Esophagus muscularis mucosa (tissue), 4 donors: ENCODE measurements around the gene SLC9B1. TPM values are rescaled to one million over a fixed set of nuclear protein-coding genes. Genes with fewer than 3 reads are reported as not detected.
"Not testable (repeated sequence)": the region's sequence is repeated elsewhere in the genome, so short reads cannot be mapped to it uniquely, and the experiment has no call there.

ENCODE experiments used
- DNase-seq: peaks from one replicate; pipeline ENCODE4 v3.0.0-alpha.2; 2017; ENCODE audit errors: extremely low spot score
- H3K27ac ChIP-seq, 4 donors: fragments of 200-600 bp; sonication (generic); replicated peaks in 1 of 4; 1 replicate in 3 of 4; 2 replicates in 1 of 4; pipeline ENCODE4 v1.5.1; 2016 to 2019; ENCODE audit warnings: mild to moderate bottlenecking in 1 of 4
- H3K27me3 ChIP-seq, 4 donors: fragments of 200-600 bp; sonication (generic); one replicate each; pipeline versions ENCODE4 v1.5.1 to v1.6.0; 2016 to 2019
- H3K36me3 ChIP-seq, 4 donors: fragments of 200-600 bp; sonication (generic); one replicate each; pipeline ENCODE4 v1.5.1; 2016 to 2019
- H3K4me1 ChIP-seq, 4 donors: fragments of 200-600 bp; sonication (generic); one replicate each; pipeline ENCODE4 v1.5.1; 2016 to 2019
- H3K4me3 ChIP-seq, 4 donors: fragments of 200-600 bp; sonication (generic); 1 replicate in 2 of 4; 2 replicates in 2 of 4; pipeline ENCODE4 v1.5.1; 2016 to 2019; ENCODE audit warnings: mild to moderate bottlenecking in 4 of 4, moderate library complexity in 1 of 4
- H3K9me3 ChIP-seq, 4 donors: fragments of 200-600 bp; sonication (generic); 1 replicate in 3 of 4; 2 replicates in 1 of 4; pipeline ENCODE4 v1.5.1; 2016 to 2019
- EP300 ChIP-seq: sonication (generic); formaldehyde crosslinking; IDR thresholded peaks from one replicate; pipeline ENCODE4 v1.6.1; 2017; ENCODE audit warnings: antibody characterized with exemption
- POLR2A ChIP-seq: fragments of 450-650 bp; IDR thresholded peaks from one replicate; pipeline ENCODE4 v1.6.1; 2017; ENCODE audit warnings: antibody characterized with exemption, moderate library complexity, mild to moderate bottlenecking, low read depth
- POLR2AphosphoS5 ChIP-seq, 2 donors: sonication (generic); formaldehyde crosslinking; IDR thresholded peaks; one replicate each; pipeline ENCODE4 v1.6.1; 2017; ENCODE audit warnings: antibody characterized with exemption in 2 of 2
- WGBS: methylation state at CpG from one replicate; pipeline ENCODE4 v1.1.5; 2018; 5-methylcytosine and 5-hydroxymethylcytosine counted together
- intact Hi-C: fragments of 100-400 bp; cut with DNase I; formaldehyde crosslinking; loops from one replicate; pipeline ENCODE4 v1.15.1; 2023
- total RNA-seq, 4 donors: library from RNA; depleted of rRNA; stranded (reverse); fragments of >200 nt; gene quantifications; one replicate each; pipeline versions ENCODE4 v1.1.0 to v1.2.1, GENCODE V29; 2016
- TF ChIP-seq, protein P1 (sequence below), 3 experiments: fragments of 200-600 bp in 2 of 3; fragments of 450-650 bp in 1 of 3; sonication (generic) in 2 of 3; IDR thresholded peaks; one replicate each; pipeline ENCODE4 v1.5.1; 2017 to 2019; ENCODE audit warnings: antibody characterized with exemption in 3 of 3, mild to moderate bottlenecking in 2 of 3, moderate library complexity in 1 of 3

The SLC9B1 gene
- total RNA-seq, 4 donors from 2014 or later, result 0.29 to 1.3 (median 0.99) TPM; not detected in 1

DNA sequence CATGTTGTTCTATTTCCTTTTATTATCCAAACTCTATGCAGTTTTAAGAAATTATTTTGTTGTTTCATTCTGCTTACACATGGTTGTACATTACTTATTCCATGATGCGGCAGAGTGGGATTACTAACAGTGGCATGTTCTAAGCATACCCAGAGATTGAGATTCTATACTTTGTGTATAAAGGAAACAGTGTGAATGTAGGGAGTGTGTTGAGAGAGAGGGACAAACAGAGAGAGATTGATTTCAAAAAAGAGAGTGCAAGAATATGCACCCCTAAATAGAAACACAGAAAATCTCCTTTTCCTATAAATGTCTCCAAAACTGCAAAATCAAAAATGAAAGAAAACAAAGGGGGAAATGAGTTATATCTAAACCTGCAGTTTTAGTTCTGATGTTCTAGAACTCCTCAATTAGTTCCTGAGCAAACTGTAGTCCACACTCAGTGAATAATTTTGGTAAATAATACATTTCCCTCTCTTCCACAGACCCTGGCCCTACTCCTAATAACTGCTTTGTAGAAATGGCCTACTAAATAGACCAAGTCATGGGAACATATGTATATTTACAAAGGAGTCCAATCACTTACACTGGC, 31.0 kb downstream of the SLC9B1 start:
- no peaks in the 10 kb centered on the region for H3K4me1 ChIP-seq
- WGBS, result 96% methylated on average over 1 of the region's 1 CpG
- H3K27me3 ChIP-seq, result no peaks in the 10 kb centered on the region
- no peak overlapping the region for H3K4me3 ChIP-seq
- intact Hi-C loops, result no loop called here
- DNase-seq, result no peak
- TF ChIP-seq, protein P1, sequence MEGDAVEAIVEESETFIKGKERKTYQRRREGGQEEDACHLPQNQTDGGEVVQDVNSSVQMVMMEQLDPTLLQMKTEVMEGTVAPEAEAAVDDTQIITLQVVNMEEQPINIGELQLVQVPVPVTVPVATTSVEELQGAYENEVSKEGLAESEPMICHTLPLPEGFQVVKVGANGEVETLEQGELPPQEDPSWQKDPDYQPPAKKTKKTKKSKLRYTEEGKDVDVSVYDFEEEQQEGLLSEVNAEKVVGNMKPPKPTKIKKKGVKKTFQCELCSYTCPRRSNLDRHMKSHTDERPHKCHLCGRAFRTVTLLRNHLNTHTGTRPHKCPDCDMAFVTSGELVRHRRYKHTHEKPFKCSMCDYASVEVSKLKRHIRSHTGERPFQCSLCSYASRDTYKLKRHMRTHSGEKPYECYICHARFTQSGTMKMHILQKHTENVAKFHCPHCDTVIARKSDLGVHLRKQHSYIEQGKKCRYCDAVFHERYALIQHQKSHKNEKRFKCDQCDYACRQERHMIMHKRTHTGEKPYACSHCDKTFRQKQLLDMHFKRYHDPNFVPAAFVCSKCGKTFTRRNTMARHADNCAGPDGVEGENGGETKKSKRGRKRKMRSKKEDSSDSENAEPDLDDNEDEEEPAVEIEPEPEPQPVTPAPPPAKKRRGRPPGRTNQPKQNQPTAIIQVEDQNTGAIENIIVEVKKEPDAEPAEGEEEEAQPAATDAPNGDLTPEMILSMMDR (IDR thresholded peaks at IDR 0.05), result no peak
- TF ChIP-seq POLR2A (no peak), POLR2AphosphoS5 (IDR thresholded peaks at IDR 0.05) (no peak), EP300 (no peak)
- H3K36me3 ChIP-seq, result no peaks in the 10 kb centered on the region
- H3K27ac ChIP-seq, result no peak overlapping the region
- H3K9me3 ChIP-seq, result no peaks in the 10 kb centered on the region

DNA sequence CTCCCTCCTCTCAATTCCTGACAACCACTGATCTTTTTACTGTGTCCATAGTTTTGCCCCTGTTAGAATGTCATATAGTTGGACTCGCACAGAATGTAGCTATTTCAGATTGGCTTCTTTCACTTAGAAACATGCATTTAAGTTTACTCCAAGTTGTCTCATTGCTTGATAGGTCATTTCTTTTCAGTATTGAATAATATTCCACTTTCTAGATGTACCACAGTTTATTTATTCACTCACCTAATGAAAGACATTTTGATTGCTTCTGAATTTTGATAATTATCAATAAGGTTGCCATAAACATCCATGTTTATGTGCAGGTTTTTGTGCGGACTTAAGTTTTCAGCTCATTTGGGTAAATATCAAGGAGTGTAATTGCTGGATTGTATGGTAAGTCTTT, 38.5 kb downstream of the SLC9B1 start:
- no peaks in the 10 kb centered on the region for H3K4me1 ChIP-seq
- H3K4me3 ChIP-seq, result no peak overlapping the region
- H3K27me3 ChIP-seq, result no peaks in the 10 kb centered on the region
- no peak overlapping the region for H3K27ac ChIP-seq
- WGBS, result 94% methylated on average over 2 of the region's 2 CpGs
- H3K9me3 ChIP-seq, result no peaks in the 10 kb centered on the region
- intact Hi-C loops, result no loop called here
- DNase-seq, result no peak
- H3K36me3 ChIP-seq, result no peaks in the 10 kb centered on the region
- TF ChIP-seq, protein P1 (IDR thresholded peaks at IDR 0.05), result no peak
- TF ChIP-seq POLR2AphosphoS5 (IDR thresholded peaks at IDR 0.05) (no peak), EP300 (no peak), POLR2A (no peak)

DNA sequence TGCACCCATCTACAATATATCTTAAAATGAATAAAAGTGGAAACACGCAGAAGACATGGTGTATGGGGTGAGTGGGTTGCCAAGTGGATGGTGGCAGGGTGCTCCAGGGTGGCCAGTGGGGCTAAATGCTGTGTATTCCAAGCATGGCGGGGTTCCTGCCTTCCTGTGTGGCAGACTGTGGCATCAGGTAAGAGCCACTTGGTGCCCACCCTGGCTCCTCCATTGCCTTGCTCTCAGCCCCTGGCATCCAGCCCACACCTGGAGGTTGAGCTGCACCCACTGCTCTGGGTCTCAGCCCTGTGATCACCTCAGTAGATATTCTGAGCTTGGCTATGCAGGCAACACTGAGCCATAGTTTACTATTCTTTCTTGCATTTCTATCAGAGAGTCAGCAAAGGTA, 57.7 kb downstream of the SLC9B1 start:
- H3K4me3 ChIP-seq, H3K9me3 ChIP-seq, DNase-seq, H3K27ac ChIP-seq, intact Hi-C loops, H3K36me3 ChIP-seq, H3K27me3 ChIP-seq, H3K4me1 ChIP-seq: not testable (repeated sequence)
- 88% methylated on average over 2 of the region's 2 CpGs for WGBS

DNA sequence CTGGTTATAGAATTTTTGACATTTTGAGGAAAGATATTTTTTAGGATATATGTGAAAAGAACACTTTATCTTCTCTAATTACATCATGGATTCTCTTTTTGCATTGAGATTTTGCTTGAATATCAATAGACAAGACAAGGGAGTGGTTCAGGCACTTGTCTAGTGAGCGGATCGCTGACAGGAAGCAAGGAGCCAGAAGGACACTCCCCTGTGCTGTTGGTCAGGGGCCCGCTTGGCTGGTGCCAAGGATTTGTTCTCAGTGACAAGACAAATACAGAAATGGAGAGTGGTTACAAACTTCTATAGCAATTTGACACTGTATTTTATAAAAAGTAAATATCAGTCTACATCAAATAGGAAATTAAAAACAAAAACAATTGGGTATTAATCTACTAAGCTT, 60.0 kb downstream of the SLC9B1 start:
- Histone ChIP-seq H3K36me3 (no peaks in the 10 kb centered on the region), H3K4me3 (no peak overlapping the region), H3K27ac (no peak overlapping the region), H3K27me3 (no peaks in the 10 kb centered on the region), H3K4me1 (peaks cover 0 to 4% (median 0%) of the 10 kb centered on the region in 4 donors), H3K9me3 (no peaks in the 10 kb centered on the region)
- 66% methylated on average over 3 of the region's 3 CpGs for WGBS
- DNase-seq, result no peak
- TF ChIP-seq POLR2A (no peak), POLR2AphosphoS5 (IDR thresholded peaks at IDR 0.05) (no peak), EP300 (no peak)
- TF ChIP-seq, protein P1 (IDR thresholded peaks at IDR 0.05), result no peak
- intact Hi-C loops, result no loop called here

DNA sequence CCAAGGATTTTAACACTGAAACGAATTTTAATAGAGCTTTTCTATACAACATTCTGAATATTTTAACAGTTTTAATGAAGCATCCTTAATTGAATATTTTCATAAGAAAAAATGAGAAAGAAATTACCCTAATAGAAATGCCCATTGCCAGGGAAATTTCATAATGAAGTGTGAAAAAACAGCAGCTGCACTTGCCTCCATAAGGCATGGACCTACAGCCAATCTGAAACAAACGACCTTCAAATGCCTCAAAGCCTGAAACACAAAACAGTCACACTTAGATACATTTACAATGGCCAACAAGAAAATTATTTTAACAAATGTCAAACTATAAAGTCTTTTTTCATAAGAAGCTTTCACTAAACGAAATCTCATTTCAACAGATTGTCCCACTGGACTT, 74.4 kb downstream of the SLC9B1 start:
- no peak for DNase-seq
- no peak for TF ChIP-seq EP300
- TF ChIP-seq, protein P1 (IDR thresholded peaks at IDR 0.05), result no peak
- TF ChIP-seq POLR2A, result no peak
- TF ChIP-seq POLR2AphosphoS5 (IDR thresholded peaks at IDR 0.05), result no peak
- no peaks in the 10 kb centered on the region for H3K9me3 ChIP-seq
- no peaks in the 10 kb centered on the region for H3K36me3 ChIP-seq
- intact Hi-C loops, result no loop called here
- no peaks in the 10 kb centered on the region for H3K4me1 ChIP-seq
- no peak overlapping the region for H3K27ac ChIP-seq
- no peaks in the 10 kb centered on the region for H3K27me3 ChIP-seq
- H3K4me3 ChIP-seq, result no peak overlapping the region
- WGBS, result 54% methylated on average over 3 of the region's 3 CpGs

DNA sequence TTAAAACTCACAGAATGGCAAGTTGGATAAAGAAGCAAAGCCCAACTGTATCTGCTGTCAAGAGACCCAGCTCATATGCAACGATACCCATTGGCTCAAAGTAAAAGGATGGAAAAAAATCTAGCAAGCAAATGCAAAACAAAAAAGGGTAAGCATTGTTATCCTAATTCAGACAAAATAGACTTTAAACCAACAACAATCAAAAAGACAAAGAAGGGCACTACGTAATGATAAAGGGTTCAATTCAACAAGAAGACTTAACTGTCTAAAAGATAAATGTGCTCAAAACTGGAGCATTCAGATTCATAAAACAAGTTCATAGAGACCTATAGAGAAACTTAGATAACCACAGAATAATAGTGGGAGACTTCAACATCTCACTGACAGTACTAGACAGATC, 81.4 kb downstream of the SLC9B1 start:
- H3K27ac ChIP-seq, intact Hi-C loops: not testable (repeated sequence)
- WGBS, result 85% methylated on average over 2 of the region's 2 CpGs

More for the DNA sequence above, 81.4 kb downstream of the SLC9B1 start:
- not testable (repeated sequence) for H3K4me3 ChIP-seq, H3K36me3 ChIP-seq, H3K27me3 ChIP-seq, H3K9me3 ChIP-seq, H3K4me1 ChIP-seq, DNase-seq
